Right kidney (tissue), 1 donor: Measurements from ENCODE around the gene TNFRSF19.
"Not testable (repeated sequence)": the region's sequence is repeated elsewhere in the genome, so short reads cannot be mapped to it uniquely, and the experiment has no call there.

Source experiments
- DNase-seq: peaks from one replicate; pipeline ENCODE4 v3.0.0-alpha.2; 2016

The TNFRSF19 gene

GRCh38 chr13:23654111-23655110, 84.2 kb downstream of the TNFRSF19 start:
- no peak for DNase-seq

DNA sequence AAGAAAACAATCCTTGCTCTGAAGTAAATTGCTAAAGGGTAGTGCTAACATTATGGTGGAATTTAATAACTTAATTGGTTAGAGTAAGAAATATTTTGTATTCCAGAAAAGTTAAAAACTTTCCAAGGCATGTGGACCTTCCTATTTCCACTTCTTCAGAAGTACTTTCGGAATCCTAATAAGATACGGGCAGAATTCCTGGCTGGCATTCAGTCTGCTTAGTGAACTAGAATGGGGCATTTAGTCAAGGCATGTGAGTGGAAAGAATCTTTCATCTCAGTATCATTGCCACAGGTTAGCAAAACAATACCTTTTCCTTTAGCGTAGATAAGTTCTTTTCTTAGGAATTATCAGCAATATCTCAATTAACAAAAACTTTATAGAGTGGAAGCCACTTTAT, 85.1 kb downstream of the TNFRSF19 start:
- no peak for DNase-seq

- peak; percentile 44 for DNase-seq
Measured at GRCh38 chr13:23656637-23657371, 86.6 kb downstream of the TNFRSF19 start.

GRCh38 chr13:23658929-23659541, 88.8 kb downstream of the TNFRSF19 start:
- DNase-seq, result no peak

DNA sequence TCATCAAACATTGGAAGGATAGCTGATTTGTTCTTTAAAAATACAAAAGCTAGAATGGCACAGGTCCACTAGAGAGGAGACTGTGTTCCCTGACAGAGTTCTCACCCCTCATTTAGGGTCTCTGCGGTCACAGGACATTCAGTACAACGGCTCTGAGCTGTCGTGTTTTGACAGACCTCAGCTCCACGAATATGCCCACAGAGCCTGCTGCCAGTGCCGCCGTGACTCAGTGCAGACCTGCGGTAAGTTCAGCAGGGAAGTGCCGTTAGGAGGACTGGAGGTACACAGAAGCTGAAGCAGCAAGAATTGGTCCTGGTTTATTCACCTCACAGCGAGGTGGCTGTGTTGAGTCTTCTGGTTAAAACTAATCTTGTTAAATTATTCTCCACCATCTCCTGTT, 90.0 kb downstream of the TNFRSF19 start:
- DNase-seq, result no peak

GRCh38 chr13:23666582-23666981, 96.4 kb downstream of the TNFRSF19 start:
- DNase-seq, result no peak

- DNase-seq, result no peak
Measured at GRCh38 chr13:23667750-23668149, 97.5 kb downstream of the TNFRSF19 start.

GRCh38 chr13:23668562-23668961, 98.3 kb downstream of the TNFRSF19 start:
- DNase-seq, result no peak

GRCh38 chr13:23670793-23671192, 100.6 kb downstream of the TNFRSF19 start:
- no peak for DNase-seq

- DNase-seq, result no peak
Measured at GRCh38 chr13:23671377-23671776, 101.2 kb downstream of the TNFRSF19 start.

DNA sequence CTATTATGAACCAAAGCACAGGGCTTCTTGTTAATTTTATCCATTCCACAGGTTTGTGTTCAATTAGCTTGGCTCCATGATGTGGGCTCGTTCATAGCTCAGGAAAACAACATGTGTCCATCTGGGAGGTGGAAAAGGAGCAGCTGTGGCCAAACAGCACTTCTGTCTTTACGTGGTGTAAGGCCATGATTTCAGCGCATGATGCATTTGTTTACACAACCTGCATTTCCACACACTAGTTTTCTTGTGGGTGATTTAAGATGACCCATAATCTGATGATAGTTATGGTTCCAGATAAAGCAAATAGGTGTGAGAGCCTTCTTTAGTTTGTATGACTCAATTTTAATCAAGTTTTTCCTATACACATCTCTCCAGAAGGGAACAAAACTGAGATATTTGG, 101.7 kb downstream of the TNFRSF19 start:
- no peak for DNase-seq

- DNase-seq, result no peak
Measured at GRCh38 chr13:23672616-23673015, 102.4 kb downstream of the TNFRSF19 start.

- no peak for DNase-seq
Measured at GRCh38 chr13:23673354-23673753, 103.1 kb downstream of the TNFRSF19 start.

DNA sequence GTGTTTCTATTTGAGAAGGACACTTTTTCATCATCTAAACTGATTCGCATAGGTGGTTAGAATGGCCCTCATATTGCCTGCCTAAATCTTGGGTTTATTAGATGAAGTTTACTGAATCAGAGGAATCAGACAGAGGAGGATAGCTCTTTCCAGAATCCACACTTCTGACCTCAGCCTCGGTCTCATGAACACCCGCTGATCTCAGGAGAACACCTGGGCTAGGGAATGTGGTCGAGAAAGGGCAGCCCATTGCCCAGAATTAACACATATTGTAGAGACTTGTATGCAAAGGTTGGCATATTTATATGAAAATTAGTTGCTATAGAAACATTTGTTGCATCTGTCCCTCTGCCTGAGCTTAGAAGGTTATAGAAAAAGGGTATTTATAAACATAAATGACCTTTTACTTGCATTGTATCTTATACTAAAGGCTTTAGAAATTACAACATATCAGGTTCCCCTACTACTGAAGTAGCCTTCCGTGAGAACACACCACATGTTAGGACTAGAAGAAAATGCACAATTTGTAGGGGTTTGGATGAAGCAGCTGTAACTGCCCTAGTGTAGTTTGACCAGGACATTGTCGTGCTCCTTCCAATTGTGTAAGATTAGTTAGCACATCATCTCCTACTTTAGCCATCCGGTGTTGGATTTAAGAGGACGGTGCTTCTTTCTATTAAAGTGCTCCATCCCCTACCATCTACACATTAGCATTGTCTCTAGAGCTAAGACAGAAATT, 103.8 kb downstream of the TNFRSF19 start:
- DNase-seq, result no peak

GRCh38 chr13:23674795-23675640, 104.8 kb downstream of the TNFRSF19 start:
- DNase-seq, result no peak

GRCh38 chr13:23677679-23678288, 107.6 kb downstream of the TNFRSF19 start:
- not testable (repeated sequence) for DNase-seq

- DNase-seq, result no peak
Measured at GRCh38 chr13:23678795-23679194, 108.6 kb downstream of the TNFRSF19 start.

- peak; percentile 35 for DNase-seq
Measured at GRCh38 chr13:23679220-23679619, 109.0 kb downstream of the TNFRSF19 start.

DNA sequence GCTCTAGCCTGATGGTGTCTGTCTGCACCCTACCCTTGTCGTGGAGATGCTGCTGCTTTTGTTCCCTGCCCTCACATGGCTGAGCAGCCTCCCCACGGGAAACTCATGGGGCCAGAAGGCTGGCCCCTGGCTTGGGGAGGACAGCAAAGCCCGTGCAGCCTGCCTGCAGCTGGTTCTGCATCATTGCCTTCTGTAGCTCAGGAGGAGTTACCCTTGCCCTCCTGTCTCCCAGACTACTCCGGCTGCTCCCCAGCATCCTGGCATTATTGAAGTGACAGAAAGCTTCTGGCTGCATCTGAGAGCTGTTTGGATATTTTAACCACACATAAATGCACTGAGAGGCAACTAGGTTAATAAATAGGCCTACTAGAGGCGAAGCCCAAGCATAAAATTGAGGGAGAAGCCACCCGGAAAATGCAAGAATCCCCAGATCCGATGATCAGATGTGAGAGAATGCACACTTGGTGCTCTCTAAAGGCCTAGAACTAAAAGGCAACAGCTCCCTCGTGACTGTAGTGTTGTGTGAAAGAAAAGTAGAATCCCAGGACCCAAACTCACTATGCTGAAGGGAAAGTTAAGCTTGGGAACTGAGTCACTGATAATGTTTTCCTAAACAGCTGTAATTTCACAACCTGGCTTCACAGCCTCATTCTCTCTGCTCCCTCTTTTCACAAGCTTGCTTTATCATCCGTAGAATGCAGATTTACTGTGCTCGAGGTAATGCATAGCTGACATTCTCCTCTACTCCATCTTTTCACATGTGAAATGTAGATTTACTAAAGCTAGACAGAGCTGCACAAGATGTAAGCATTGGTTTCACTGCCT, 110.8 kb downstream of the TNFRSF19 start:
- DNase-seq, result peak; percentile 49

DNA sequence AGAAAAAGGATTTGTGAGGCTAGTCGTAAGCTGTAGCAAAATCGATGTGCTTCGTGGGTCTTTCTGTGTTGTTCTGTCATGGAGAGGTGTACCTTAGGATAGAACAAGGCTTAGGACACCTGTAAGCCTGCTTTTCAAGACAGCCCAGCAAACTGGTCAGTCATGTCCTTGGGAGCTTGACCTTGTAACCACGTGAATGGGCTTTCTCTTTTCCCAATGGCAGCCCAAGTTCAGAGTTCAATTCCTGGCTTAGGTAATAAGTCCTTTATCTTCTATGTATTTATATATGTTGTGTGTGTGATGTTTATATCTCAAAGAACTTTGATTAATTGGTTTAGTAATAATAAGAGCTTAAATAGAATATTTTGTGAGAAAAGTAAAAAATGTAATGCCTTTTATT, 112.9 kb downstream of the TNFRSF19 start:
- no peak for DNase-seq
